ENCODE results near the gene CDKN3. TPM values are rescaled to one million over a fixed set of nuclear protein-coding genes. Genes with fewer than 3 reads are reported as not detected.
"Not testable (repeated sequence)": the region's sequence is repeated elsewhere in the genome, so short reads cannot be mapped to it uniquely, and the experiment has no call there.

CDKN3 gene
- total RNA-seq, 1 donor from 2014 or later = 4.3 TPM

DNA sequence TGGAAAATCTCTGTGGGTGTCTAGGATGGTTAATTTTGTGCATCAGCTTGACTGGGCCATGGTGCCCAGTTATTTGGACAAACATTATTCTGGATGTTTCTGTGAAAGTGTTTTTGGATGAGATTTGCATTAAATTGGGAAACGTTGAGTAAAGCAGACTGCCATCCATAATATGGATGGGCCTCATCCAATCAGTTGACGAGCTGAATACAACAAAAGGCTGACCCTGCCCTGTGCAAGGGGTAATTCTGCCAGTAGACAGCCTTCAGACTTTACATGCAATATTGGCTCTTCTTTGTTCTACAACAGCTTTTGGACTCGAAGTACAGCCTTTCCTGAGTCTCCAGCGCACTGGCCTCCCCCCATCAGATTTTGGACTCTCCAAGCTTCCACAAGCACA, 1.5 kb upstream of the CDKN3 start:
- Histone ChIP-seq H3K4me3 (no peak overlapping the region), H3K27ac (replicated peaks) (no peak overlapping the region), H3K36me3 (no peaks in the 10 kb centered on the region), H3K9me3 (replicated peaks) (no peaks in the 10 kb centered on the region), H3K4me1 (peaks cover 11% of the 10 kb centered on the region), H3K27me3 (ENCODE audit: low read depth) (no peaks in the 10 kb centered on the region)
- TF ChIP-seq CTCF (IDR thresholded peaks at IDR 0.05; ENCODE audit: borderline replicate concordance) = no peak
- intact Hi-C loops (cut with micrococcal nuclease) = no loop called here
- DNase-seq = no peak

DNA sequence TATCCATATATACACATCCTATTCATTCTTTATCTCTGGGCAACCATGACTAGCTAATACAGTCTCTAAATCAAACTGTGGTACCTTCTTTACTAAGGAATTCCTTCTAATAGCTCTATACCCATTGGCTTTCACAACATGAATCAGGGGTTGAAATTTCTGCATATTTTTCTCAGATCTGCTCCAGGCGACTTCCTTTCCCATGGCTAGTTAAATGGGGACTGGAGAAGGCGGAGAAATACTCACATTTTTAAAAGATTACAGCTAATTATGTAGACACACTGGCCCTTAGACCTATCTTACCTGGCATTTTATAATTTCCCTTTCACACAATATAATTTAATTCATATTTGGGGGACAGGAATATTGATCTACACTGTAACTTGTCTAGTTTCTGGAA, 1.1 kb upstream of the CDKN3 start:
- intact Hi-C loops (cut with micrococcal nuclease) = no loop called here
- Histone ChIP-seq H3K9me3 (replicated peaks) (no peaks in the 10 kb centered on the region), H3K27me3 (ENCODE audit: low read depth) (no peaks in the 10 kb centered on the region), H3K4me1 (peaks cover 11% of the 10 kb centered on the region), H3K27ac (replicated peaks) (no peak overlapping the region), H3K4me3 (no peak overlapping the region), H3K36me3 (no peaks in the 10 kb centered on the region)
- DNase-seq = no peak
- no peak for TF ChIP-seq CTCF (IDR thresholded peaks at IDR 0.05; ENCODE audit: borderline replicate concordance)

DNA sequence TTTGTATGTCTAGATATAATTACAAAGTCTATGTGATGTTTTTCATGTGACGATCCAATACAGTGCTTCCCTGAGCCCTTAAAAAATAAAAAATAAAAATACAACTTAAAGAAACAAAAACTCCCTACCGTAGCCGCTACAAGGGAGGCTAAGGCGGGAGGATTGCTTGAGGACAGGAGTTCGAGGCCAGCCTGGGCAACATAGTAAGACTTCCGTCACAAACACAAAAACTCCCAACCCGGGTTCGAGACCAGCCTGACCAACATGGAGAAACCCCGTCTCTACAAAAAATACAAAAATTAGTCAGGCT, 669 bp upstream of the CDKN3 start:
- TF ChIP-seq CTCF (IDR thresholded peaks at IDR 0.05; ENCODE audit: borderline replicate concordance) = no peak
- DNase-seq = no peak
- Histone ChIP-seq H3K9me3 (replicated peaks) (no peaks in the 10 kb centered on the region), H3K4me3 (peak overlapping the region; percentile 81), H3K4me1 (peaks cover 11% of the 10 kb centered on the region), H3K27me3 (ENCODE audit: low read depth) (no peaks in the 10 kb centered on the region), H3K27ac (replicated peaks) (peak overlapping the region; percentile 18), H3K36me3 (no peaks in the 10 kb centered on the region)
- intact Hi-C loops (cut with micrococcal nuclease) = no loop called here

DNA sequence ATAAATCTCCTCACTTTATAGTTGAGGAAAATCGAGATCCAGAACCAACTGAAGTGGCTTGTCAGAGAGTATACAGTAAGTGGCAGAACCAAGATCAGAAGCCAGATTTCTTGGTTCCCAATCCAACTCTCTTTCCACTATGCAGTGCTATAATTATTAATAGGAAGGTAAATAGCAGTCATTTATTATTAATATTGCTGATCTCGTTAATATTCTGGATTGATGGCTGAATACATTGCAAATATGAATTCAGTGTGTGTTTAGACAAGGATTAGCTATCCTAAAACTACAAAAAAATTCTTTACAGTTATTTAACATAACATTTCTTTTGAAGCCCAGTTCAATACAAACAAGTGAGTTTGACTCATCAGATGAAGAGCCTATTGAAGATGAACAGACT, 2.8 kb downstream of the CDKN3 start:
- TF ChIP-seq CTCF (IDR thresholded peaks at IDR 0.05; ENCODE audit: borderline replicate concordance) = no peak
- intact Hi-C loops (cut with micrococcal nuclease) = no loop called here
- DNase-seq = no peak
- Histone ChIP-seq H3K27ac (replicated peaks) (no peak overlapping the region), H3K4me3 (no peak overlapping the region), H3K27me3 (ENCODE audit: low read depth) (no peaks in the 10 kb centered on the region), H3K9me3 (replicated peaks) (no peaks in the 10 kb centered on the region), H3K36me3 (no peaks in the 10 kb centered on the region), H3K4me1 (peaks cover 11% of the 10 kb centered on the region)

GRCh38 chr14:54403401-54404005, 6.7 kb downstream of the CDKN3 start:
- H3K4me1 ChIP-seq; DNase-seq; intact Hi-C loops (cut with micrococcal nuclease); H3K9me3 ChIP-seq (replicated peaks); H3K27ac ChIP-seq (replicated peaks); H3K4me3 ChIP-seq; H3K27me3 ChIP-seq (ENCODE audit: low read depth); H3K36me3 ChIP-seq: not testable (repeated sequence)

- no peaks in the 10 kb centered on the region for H3K4me1 ChIP-seq
- H3K27ac ChIP-seq (replicated peaks) = no peak overlapping the region
- intact Hi-C loops (cut with micrococcal nuclease) = no loop called here
- H3K27me3 ChIP-seq (ENCODE audit: low read depth) = no peaks in the 10 kb centered on the region
- TF ChIP-seq CTCF (IDR thresholded peaks at IDR 0.05; ENCODE audit: borderline replicate concordance) = no peak
- no peak for DNase-seq
- no peak overlapping the region for H3K4me3 ChIP-seq
- peaks cover 3% of the 10 kb centered on the region for H3K36me3 ChIP-seq
- H3K9me3 ChIP-seq (replicated peaks) = no peaks in the 10 kb centered on the region
Observed at GRCh38 chr14:54410215-54410614, 13.4 kb downstream of the CDKN3 start.
